ENCODE measurements around the gene DDX39B.
A peak's percentile ranks its signal among the peaks of the same experiment; 100 is the strongest.
"Not testable (repeated sequence)": the region's sequence is repeated elsewhere in the genome, so short reads cannot be mapped to it uniquely, and the experiment has no call there.

Gene DDX39B

GRCh38 chr6:31541658-31542521 is at the start of gene DDX39B:
DDX39B (minus strand) TSS chr6:31542003; CDS start chr6:31540532, 1,471 bp downstream.
- peak within 1 kb of the TSS; percentile 97 for H3K27ac ChIP-seq
- H3K4me1 ChIP-seq, result peaks cover 67% of the 10 kb centered on the region
- H4K20me1 ChIP-seq, result peaks cover 43% of the 10 kb centered on the region
- H3K4me3 ChIP-seq, result peak within 1 kb of the TSS; percentile 87
- H3K27me3 ChIP-seq, result no peaks in the 10 kb centered on the region
- H3K4me2 ChIP-seq, result peak within 1 kb of the TSS; percentile 98
- TF ChIP-seq Cebpa-rat (IDR thresholded peaks at IDR 0.05), result no peak
- H3K36me3 ChIP-seq, result peaks cover 39% of the 10 kb centered on the region
- no peaks in the 10 kb centered on the region for H3K9me3 ChIP-seq
- peak within 1 kb of the TSS; percentile 97 for H3K9ac ChIP-seq

DNA sequence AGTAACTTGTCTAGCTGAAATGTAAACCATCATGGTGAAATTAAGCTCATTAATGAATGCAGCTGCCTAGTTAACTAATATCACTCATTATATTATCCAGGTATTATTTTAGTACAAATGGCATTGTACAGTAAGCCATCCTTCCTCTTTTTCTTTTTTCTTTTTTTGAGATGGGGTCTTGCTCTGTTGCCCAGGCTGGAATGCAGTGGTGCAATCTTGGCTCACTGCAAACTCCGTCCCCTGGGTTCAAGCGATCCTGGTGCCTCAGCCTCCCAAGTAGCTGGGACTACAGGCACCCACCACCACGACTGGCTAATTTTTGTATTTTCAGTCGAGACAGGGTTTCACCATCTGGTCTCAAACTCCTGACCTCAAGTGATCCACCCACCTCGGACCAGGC is 48.9 kb upstream of the DDX39B start:
- H4K20me1 ChIP-seq, H3K36me3 ChIP-seq, H3K4me3 ChIP-seq, H3K9ac ChIP-seq, H3K27me3 ChIP-seq, H3K4me2 ChIP-seq, H3K27ac ChIP-seq: not testable (repeated sequence)
- Histone ChIP-seq H3K9me3 (peaks cover 13% of the 10 kb centered on the region), H3K4me1 (peaks cover 57% of the 10 kb centered on the region)

- H4K20me1 ChIP-seq, result no peaks in the 10 kb centered on the region
- H3K27me3 ChIP-seq, result no peaks in the 10 kb centered on the region
- peaks cover 6% of the 10 kb centered on the region for H3K9me3 ChIP-seq
- H3K4me1 ChIP-seq, result peaks cover 67% of the 10 kb centered on the region
- peak overlapping the region; percentile 88 for H3K4me2 ChIP-seq
- no peak for TF ChIP-seq Cebpa-rat (IDR thresholded peaks at IDR 0.05)
- no peaks in the 10 kb centered on the region for H3K36me3 ChIP-seq
- H3K4me3 ChIP-seq, result no peak overlapping the region
- H3K9ac ChIP-seq, result peak overlapping the region; percentile 53
- H3K27ac ChIP-seq, result peak overlapping the region; percentile 84
These were observed 47.3 kb upstream of the DDX39B start for GRCh38 chr6:31588871-31589650.

DNA sequence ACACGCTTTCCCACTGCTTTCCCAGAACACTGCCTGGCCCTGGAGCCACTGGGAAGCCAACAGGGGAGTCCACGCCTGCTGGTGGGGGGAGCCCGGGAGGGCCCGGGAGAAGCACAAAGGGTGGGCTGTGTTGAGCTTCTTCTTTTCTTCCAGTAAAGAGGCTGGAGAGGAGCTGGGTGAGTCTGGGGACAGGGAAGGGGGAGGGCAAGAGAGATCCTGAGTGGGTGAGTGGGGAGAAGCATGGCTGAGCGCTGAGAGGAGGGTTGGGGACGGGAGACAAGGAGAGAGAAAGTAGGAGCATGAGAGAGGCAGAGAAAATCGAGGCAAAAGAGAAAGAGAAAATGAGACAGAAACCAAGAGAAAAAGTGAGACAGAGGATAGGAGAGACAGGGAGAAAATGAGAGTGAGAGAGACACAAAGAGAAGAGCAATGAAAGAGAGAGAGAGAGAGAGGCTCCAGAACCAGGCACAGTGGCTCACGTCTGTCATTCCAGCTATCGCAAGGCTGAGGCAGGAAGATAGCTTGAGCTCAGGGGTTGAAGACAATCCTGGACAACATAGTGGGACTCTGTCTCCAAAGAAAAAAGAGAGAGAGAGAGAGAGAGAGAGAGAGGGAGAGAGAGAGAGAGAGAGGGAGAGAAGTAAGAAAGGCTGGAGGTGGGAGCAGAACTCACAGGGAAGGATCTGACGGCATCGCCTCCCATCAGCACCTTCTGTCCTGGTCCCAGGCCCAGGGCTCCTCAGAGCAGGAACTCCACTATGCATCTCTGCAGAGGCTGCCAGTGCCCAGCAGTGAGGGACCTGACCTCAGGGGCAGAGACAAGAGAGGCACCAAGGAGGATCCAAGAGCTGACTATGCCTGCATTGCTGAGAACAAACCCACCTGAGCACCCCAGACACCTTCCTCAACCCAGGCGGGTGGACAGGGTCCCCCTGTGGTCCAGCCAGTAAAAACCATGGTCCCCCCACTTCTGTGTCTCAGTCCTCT is 46.3 kb upstream of the DDX39B start:
- TF ChIP-seq Cebpa-rat (IDR thresholded peaks at IDR 0.05), result no peak
- H3K9me3 ChIP-seq, result no peaks in the 10 kb centered on the region
- peak overlapping the region; percentile 88 for H3K4me2 ChIP-seq
- H3K4me1 ChIP-seq, result peaks cover 68% of the 10 kb centered on the region
- no peaks in the 10 kb centered on the region for H4K20me1 ChIP-seq
- peak overlapping the region; percentile 84 for H3K27ac ChIP-seq
- H3K36me3 ChIP-seq, result no peaks in the 10 kb centered on the region
- H3K4me3 ChIP-seq, result no peak overlapping the region
- no peaks in the 10 kb centered on the region for H3K27me3 ChIP-seq
- peak overlapping the region; percentile 53 for H3K9ac ChIP-seq

- Histone ChIP-seq H3K27ac (peak overlapping the region; percentile 84), H4K20me1 (no peaks in the 10 kb centered on the region), H3K4me1 (peaks cover 72% of the 10 kb centered on the region), H3K4me3 (peak overlapping the region; percentile 27; the same call in 1 of the 2 replicates), H3K27me3 (no peaks in the 10 kb centered on the region), H3K9ac (peak overlapping the region; percentile 51), H3K9me3 (no peaks in the 10 kb centered on the region), H3K4me2 (peak overlapping the region; percentile 88), H3K36me3 (no peaks in the 10 kb centered on the region)
- no peak for TF ChIP-seq Cebpa-rat (IDR thresholded peaks at IDR 0.05)
These were observed 44.9 kb upstream of the DDX39B start for GRCh38 chr6:31586599-31587281.

DNA sequence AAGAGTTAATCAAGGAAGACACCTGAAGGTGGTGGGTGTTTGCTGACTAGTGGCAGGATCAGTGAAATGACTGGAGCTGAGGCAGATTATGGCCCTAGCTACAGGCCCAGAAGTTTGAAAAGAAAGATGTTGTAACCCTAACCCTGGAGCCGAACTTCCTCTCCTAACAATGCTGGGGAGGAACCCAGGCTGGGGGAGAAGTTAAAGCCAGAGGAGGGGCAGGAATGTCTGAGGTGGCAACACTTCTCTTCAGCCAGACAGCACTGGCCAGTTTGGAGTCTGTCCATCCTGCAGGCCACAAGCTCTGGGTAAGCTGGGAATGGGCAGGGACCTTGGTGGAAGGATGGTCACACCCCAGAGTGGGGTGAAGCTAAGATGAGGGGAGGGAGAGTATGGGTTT is 44.2 kb upstream of the DDX39B start, which contains the start of gene LST1:
LST1 (plus strand) TSS at position 270 of the 400 bp plus-strand sequence. CDS start 1,023 bp downstream, outside the sequence.
- Histone ChIP-seq H3K4me2 (peak within 1 kb of the TSS; percentile 88), H3K27ac (peak within 1 kb of the TSS; percentile 84), H3K27me3 (no peaks in the 10 kb centered on the region), H3K4me3 (peak within 1 kb of the TSS; percentile 27; the same call in 1 of the 2 replicates), H3K9ac (peak within 1 kb of the TSS; percentile 51), H4K20me1 (no peaks in the 10 kb centered on the region), H3K9me3 (no peaks in the 10 kb centered on the region), H3K36me3 (no peaks in the 10 kb centered on the region), H3K4me1 (peaks cover 77% of the 10 kb centered on the region)
- no peak for TF ChIP-seq Cebpa-rat (IDR thresholded peaks at IDR 0.05)

GRCh38 chr6:31585491-31585890 is 43.7 kb upstream of the DDX39B start:
- H3K4me1 ChIP-seq, result peaks cover 80% of the 10 kb centered on the region
- H4K20me1 ChIP-seq, result no peaks in the 10 kb centered on the region
- peak overlapping the region; percentile 88 for H3K4me2 ChIP-seq
- no peaks in the 10 kb centered on the region for H3K36me3 ChIP-seq
- H3K9me3 ChIP-seq, result no peaks in the 10 kb centered on the region
- TF ChIP-seq Cebpa-rat (IDR thresholded peaks at IDR 0.05), result no peak
- no peak overlapping the region for H3K9ac ChIP-seq
- peak overlapping the region; percentile 84 for H3K27ac ChIP-seq
- no peak overlapping the region for H3K4me3 ChIP-seq
- H3K27me3 ChIP-seq, result no peaks in the 10 kb centered on the region

- H3K4me1 ChIP-seq, result peaks cover 86% of the 10 kb centered on the region
- no peaks in the 10 kb centered on the region for H3K9me3 ChIP-seq
- peak within 1 kb of the TSS; percentile 92 for H3K9ac ChIP-seq
- peaks cover 19% of the 10 kb centered on the region for H3K36me3 ChIP-seq
- no peak for TF ChIP-seq Cebpa-rat (IDR thresholded peaks at IDR 0.05)
- H3K27me3 ChIP-seq, result no peaks in the 10 kb centered on the region
- peak within 1 kb of the TSS; percentile 99 for H3K4me2 ChIP-seq
- peak within 1 kb of the TSS; percentile 81 for H3K4me3 ChIP-seq
- 0 out of 2 replicates have a peak, but pooled peaks cover under 1% of the 10 kb centered on the region for H4K20me1 ChIP-seq
- peak within 1 kb of the TSS; percentile 93 for H3K27ac ChIP-seq
These were observed 40.4 kb upstream of the DDX39B start, which contains the start of gene LTB for GRCh38 chr6:31582230-31582643. LTB (minus strand) TSS chr6:31582424; CDS start chr6:31582417, 7 bp downstream.

Measured in BLaER1 (cell line).